Sigmoid colon (tissue), 4 donors: Measurements from ENCODE around the gene ST7L.

Source experiments
- CTCF ChIP-seq, 4 experiments: fragments of 450-650 bp in 3 of 4; fragments of 200-600 bp in 1 of 4; IDR thresholded peaks; one replicate each; pipeline ENCODE4 v1.5.1; 2016 to 2019; ENCODE audit warnings: antibody characterized with exemption in 4 of 4, mild to moderate bottlenecking in 3 of 4, moderate library complexity in 2 of 4
- EP300 ChIP-seq, 4 donors: sonication (generic); formaldehyde crosslinking; IDR thresholded peaks; one replicate each; pipeline ENCODE4 v1.6.1; 2017; ENCODE audit warnings: antibody characterized with exemption in 4 of 4
- POLR2A ChIP-seq, 2 donors: fragments of 450-650 bp; IDR thresholded peaks; one replicate each; pipeline ENCODE4 v1.6.1; 2016; ENCODE audit warnings: antibody characterized with exemption in 2 of 2, mild to moderate bottlenecking in 2 of 2, moderate library complexity in 2 of 2
- POLR2AphosphoS5 ChIP-seq, 4 donors: sonication (generic); formaldehyde crosslinking; IDR thresholded peaks; one replicate each; pipeline ENCODE4 v1.6.1; 2017; ENCODE audit warnings: antibody characterized with exemption in 4 of 4

GRCh38 chr1:112618114-112618720, 724 bp downstream of the ST7L start:
- no peak for TF ChIP-seq POLR2A (IDR thresholded peaks at IDR 0.05)
- no peak for TF ChIP-seq CTCF (IDR thresholded peaks at IDR 0.05)
- peak in 1 of 4 donors; percentile 38 for TF ChIP-seq POLR2AphosphoS5 (IDR thresholded peaks at IDR 0.05)
- TF ChIP-seq EP300 (IDR thresholded peaks at IDR 0.05) = no peak
